SK-N-SH (cell line): ENCODE measurements around the gene STK17B. TPM values are rescaled to one million over a fixed set of nuclear protein-coding genes. Genes with fewer than 3 reads are reported as not detected.

Experiments used
- CTCF ChIA-PET: fragments of 300-600, 350-600 bp; formaldehyde crosslinking; extraction: SDS; loops from one replicate; lab custom pipeline; 2021; lab: Yijun Ruan, JAX
- POLR2A ChIA-PET: fragments of 350-600 bp; sonication (Branson Sonifier 250); formaldehyde crosslinking; extraction: SDS; loops from one replicate; lab custom pipeline; 2020; ENCODE audit warnings: antibody characterized with exemption, inconsistent platforms; lab: Yijun Ruan, JAX
- DNase-seq: peaks from one replicate; pipeline ENCODE4 v3.0.0; 2012
- H2AFZ ChIP-seq: fragments of 200-600 bp; sonication (generic); 2 replicates; pipeline ENCODE4 v1.8.1; 2016; ENCODE audit warnings: antibody characterized with exemption, mild to moderate bottlenecking, low read depth
- H3F3A ChIP-seq: fragments of 200-600 bp; sonication (generic); replicated peaks from 2 replicates; pipeline ENCODE3; 2016; ENCODE audit warnings: antibody characterized with exemption, mild to moderate bottlenecking; ENCODE audit not compliant: insufficient read depth
- H3K27ac ChIP-seq, 2 experiments: fragments of 200-500 bp in 1 of 2; fragments of 200-600 bp in 1 of 2; sonication (Bioruptor generic) in 1 of 2; sonication (generic), shearing (Covaris generic) in 1 of 2; 2 replicates each; pipeline versions ENCODE4 v1.5.1 to v1.6.1; 2014 to 2016; ENCODE audit warnings: low read depth in 2 of 2, inconsistent platforms in 1 of 2, low read length in 1 of 2, mild to moderate bottlenecking in 1 of 2, mixed read lengths in 1 of 2
- H3K27me3 ChIP-seq: fragments of 200-600 bp; sonication (generic), shearing (Covaris generic); 2 replicates; pipeline ENCODE4 v1.6.1; 2016; ENCODE audit warnings: mixed run types; ENCODE audit not compliant: insufficient read depth
- H3K36me3 ChIP-seq, 2 experiments: fragments of 200-500 bp in 1 of 2; fragments of 200-600 bp in 1 of 2; sonication (Bioruptor generic) in 1 of 2; sonication (generic) in 1 of 2; replicated peaks in 1 of 2; 2 replicates each; pipeline versions ENCODE3 to v1.5.1; 2014 to 2016; ENCODE audit warnings: low read length in 1 of 2, mild to moderate bottlenecking in 1 of 2; ENCODE audit not compliant: insufficient read depth in 2 of 2, control insufficient read depth in 1 of 2
- H3K4me1 ChIP-seq, 2 experiments: fragments of 200-500 bp in 1 of 2; fragments of 200-600 bp in 1 of 2; sonication (Bioruptor generic) in 1 of 2; sonication (generic), shearing (Covaris generic) in 1 of 2; 2 replicates each; pipeline versions ENCODE4 v1.5.1 to v1.6.1; 2014 to 2016; ENCODE audit warnings: low read depth in 1 of 2, low read length in 1 of 2, mixed run types in 1 of 2; ENCODE audit not compliant: insufficient read depth in 2 of 2, control insufficient read depth in 1 of 2
- H3K4me2 ChIP-seq: fragments of 200-600 bp; sonication (generic), shearing (Covaris generic); 2 replicates; pipeline ENCODE4 v1.6.1; 2017; ENCODE audit warnings: mixed run types
- H3K4me3 ChIP-seq, 2 experiments: fragments of 200-500 bp in 1 of 2; fragments of 200-600 bp in 1 of 2; sonication (Bioruptor generic) in 1 of 2; sonication (generic), shearing (Covaris generic) in 1 of 2; 2 replicates each; pipeline versions ENCODE4 v1.5.1 to v1.8.1; 2014 to 2016; ENCODE audit warnings: low read depth in 2 of 2, inconsistent platforms in 1 of 2, low read length in 1 of 2, mild to moderate bottlenecking in 1 of 2, mixed read lengths in 1 of 2, moderate library complexity in 1 of 2
- H3K79me2 ChIP-seq: fragments of 200-600 bp; sonication (generic); 2 replicates; pipeline ENCODE4 v1.8.1; 2017; ENCODE audit warnings: mild to moderate bottlenecking; ENCODE audit not compliant: insufficient read depth
- H3K9ac ChIP-seq: fragments of 200-600 bp; sonication (generic); 2 replicates; pipeline ENCODE4 v1.6.1; 2017; ENCODE audit warnings: mixed run types
- H3K9me2 ChIP-seq: fragments of 200-600 bp; sonication (generic); 2 replicates; pipeline ENCODE4 v1.6.1; 2017; ENCODE audit warnings: mixed run types
- H3K9me3 ChIP-seq: fragments of 200-600 bp; sonication (generic); 2 replicates; pipeline ENCODE4 v1.6.1; 2017; ENCODE audit warnings: mixed run types, mild to moderate bottlenecking, moderate library complexity
- H4K20me1 ChIP-seq: fragments of 200-600 bp; sonication (generic); 2 replicates; pipeline ENCODE4 v1.6.1; 2017; ENCODE audit warnings: mild to moderate bottlenecking, mixed run types; ENCODE audit not compliant: insufficient read depth
- CTCF ChIP-seq: fragments of 200-600 bp; sonication (generic); IDR thresholded peaks from 2 replicates; pipeline ENCODE4 v1.6.1; 2017; ENCODE audit warnings: antibody characterized with exemption, mild to moderate bottlenecking, moderate library complexity
- ELF1 ChIP-seq: IDR thresholded peaks from 2 replicates; pipeline ENCODE4 v1.4.0; 2012
- FOXJ3 ChIP-seq: sonication (generic); formaldehyde crosslinking; IDR thresholded peaks from 2 replicates; pipeline ENCODE4 v1.5.1; 2020; ENCODE audit warnings: mild to moderate bottlenecking, missing genetic modification reagents
- FOXM1 ChIP-seq: IDR thresholded peaks from 2 replicates; pipeline ENCODE4 v1.4.0; 2012; ENCODE audit warnings: low read depth, mild to moderate bottlenecking
- GATA2 ChIP-seq: sonication (generic); formaldehyde crosslinking; IDR thresholded peaks from 2 replicates; pipeline ENCODE4 v1.5.0; 2020; ENCODE audit warnings: mild to moderate bottlenecking, missing genetic modification reagents
- IRF3 ChIP-seq: fragments of 150-350 bp; IDR thresholded peaks from 2 replicates; pipeline ENCODE4 v1.6.1; 2016; ENCODE audit warnings: mild to moderate bottlenecking, low read depth, low read length
- MXI1 ChIP-seq: IDR thresholded peaks from 2 replicates; pipeline ENCODE4 v1.6.1; 2012; ENCODE audit warnings: mild to moderate bottlenecking, low read depth, low read length, improper control_type of control experiment
- NFIC ChIP-seq: IDR thresholded peaks from 2 replicates; pipeline ENCODE4 v1.4.0; 2012; ENCODE audit warnings: borderline replicate concordance
- RAD21 ChIP-seq: IDR thresholded peaks from 2 replicates; pipeline ENCODE4 v1.6.1; 2012; ENCODE audit warnings: mild to moderate bottlenecking, low read length
- RXRA ChIP-seq: IDR thresholded peaks from 2 replicates; pipeline ENCODE4 v1.4.0; 2012; ENCODE audit warnings: low read depth, mild to moderate bottlenecking, borderline replicate concordance
- SIN3A ChIP-seq: IDR thresholded peaks from 2 replicates; pipeline ENCODE4 v1.6.1; 2012; ENCODE audit warnings: low read depth, mild to moderate bottlenecking, low read length, moderate library complexity, borderline replicate concordance
- SMC3 ChIP-seq: IDR thresholded peaks from 2 replicates; pipeline ENCODE4 v1.6.1; 2012; ENCODE audit warnings: low read depth, low read length, improper control_type of control experiment
- TEAD4 ChIP-seq: IDR thresholded peaks from 2 replicates; pipeline ENCODE4 v1.4.0; 2012; ENCODE audit warnings: mild to moderate bottlenecking, borderline replicate concordance; ENCODE audit not compliant: insufficient read depth
- USF1 ChIP-seq: IDR thresholded peaks from 2 replicates; pipeline ENCODE4 v1.4.0; 2012; ENCODE audit warnings: low read depth, borderline replicate concordance
- WGBS: methylation state at CpG from one replicate; pipeline ENCODE4 v1.1.6; 2017; ENCODE audit warnings: low lambda C conversion rate; 5-methylcytosine and 5-hydroxymethylcytosine counted together
- polyA plus RNA-seq, 3 experiments: library from polyadenylated mRNA; depleted of rRNA; stranded (reverse); fragments of >200 nt; gene quantifications; 2 replicates each; pipeline ENCODE4 v1.2.3, GENCODE V29; 2012

STK17B gene
- polyA plus RNA-seq, 1 of the 3 experiments (the other 2 are of a cell fraction) = 5.1 TPM

- Histone ChIP-seq H3K36me3 (peaks cover 0 to 75% of the 10 kb centered on the region in 2 experiments), H3F3A (peaks cover 4% of the 10 kb centered on the region), H3K9me2 (no peaks in the 10 kb centered on the region), H3K4me1 (peaks cover 0 to 9% of the 10 kb centered on the region in 2 experiments), H2AFZ (no peak overlapping the region), H3K4me2 (no peak overlapping the region), H3K79me2 (no peaks in the 10 kb centered on the region), H3K4me3 (no peak overlapping the region), H3K9me3 (no peaks in the 10 kb centered on the region), H3K9ac (no peak overlapping the region), H3K27me3 (no peaks in the 10 kb centered on the region), H4K20me1 (no peaks in the 10 kb centered on the region), H3K27ac (peak overlapping the region; percentile 12 to 16; a peak in 2 of 4 replicates)
- ChIA-PET CTCF (no interaction called here), POLR2A (no interaction called here)
- 93% methylated on average over 1 of the region's 1 CpG for WGBS
- DNase-seq = no peak
- TF ChIP-seq RAD21 (no peak), SIN3A (no peak), NFIC (no peak), ELF1 (no peak)
These were observed 35.4 kb upstream of the STK17B start for GRCh38 chr2:196206804-196207203.

- Histone ChIP-seq H3K4me1 (peaks cover 0 to 6% of the 10 kb centered on the region in 2 experiments), H3F3A (peaks cover 4% of the 10 kb centered on the region), H3K27ac (peak overlapping the region in 1 of 2 experiments; percentile 12; a peak in 2 of 4 replicates), H3K27me3 (no peaks in the 10 kb centered on the region), H3K36me3 (peaks cover 0 to 82% of the 10 kb centered on the region in 2 experiments)
- POLR2A ChIA-PET = no interaction called here
- no peak for TF ChIP-seq GATA2 (CRISPR knock-in tag)
- no peak for TF ChIP-seq FOXJ3
- TF ChIP-seq, all 33 proteins: peak for 0
- Histone ChIP-seq H3K9me3 (no peaks in the 10 kb centered on the region), H3K4me3 (no peak overlapping the region), H4K20me1 (no peaks in the 10 kb centered on the region), H3K9ac (no peak overlapping the region), H3K9me2 (no peaks in the 10 kb centered on the region), H3K79me2 (no peaks in the 10 kb centered on the region), H2AFZ (no peak overlapping the region), H3K4me2 (no peak overlapping the region)
- no peak for DNase-seq
- CTCF ChIA-PET = interaction anchor here (0.6 to 1.9 kb wide), 2 partner anchors 128 to 247 kb away, joined by 3 to 9 read pairs; no protein-coding TSS in a partner anchor
These were observed 34.6 kb upstream of the STK17B start for GRCh38 chr2:196205881-196206435.

DNA sequence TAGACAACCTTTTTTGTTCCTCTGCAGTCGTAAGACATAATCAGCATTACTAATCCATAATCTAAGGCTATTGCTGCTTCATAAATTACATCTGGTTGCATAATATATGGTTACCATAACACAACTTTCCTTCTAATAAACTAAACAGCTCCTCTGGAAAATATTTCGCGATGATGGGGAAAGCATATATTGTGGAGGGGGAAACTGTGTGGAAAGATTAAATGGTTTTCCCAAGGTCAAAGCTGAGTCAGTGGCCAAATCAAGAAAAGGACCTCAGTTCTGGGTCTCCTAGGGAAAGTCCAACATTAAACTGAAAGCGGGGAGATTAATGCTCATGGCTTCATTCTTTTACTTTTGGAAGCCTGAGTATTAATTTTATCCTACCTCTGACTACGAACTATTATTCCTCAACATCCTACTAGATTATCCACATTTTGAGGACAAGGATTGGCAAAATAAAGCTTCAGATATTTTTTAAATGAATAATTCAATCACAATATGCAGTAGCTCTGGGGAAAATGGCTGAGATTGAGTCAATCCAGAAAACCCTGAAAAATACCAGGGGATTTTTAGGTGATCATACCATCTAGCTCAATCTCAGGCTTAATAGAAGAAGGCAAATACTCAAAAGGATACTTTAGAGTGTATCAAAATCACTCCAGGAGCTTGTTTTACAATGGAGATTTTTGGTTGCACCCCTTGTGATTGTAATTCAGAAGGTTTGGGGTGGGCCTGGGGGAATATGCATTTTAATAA, 33.8 kb upstream of the STK17B start:
- H3K4me2 ChIP-seq = no peak overlapping the region
- peaks cover 0 to 90% of the 10 kb centered on the region in 2 experiments for H3K36me3 ChIP-seq
- no peaks in the 10 kb centered on the region for H3K27me3 ChIP-seq
- no peaks in the 10 kb centered on the region for H4K20me1 ChIP-seq
- ChIA-PET CTCF (interaction anchor here (0.6 to 1.9 kb wide), 2 partner anchors 15 to 127 kb away, joined by 3 to 9 read pairs; no protein-coding TSS in a partner anchor), POLR2A (no interaction called here)
- no peak overlapping the region; a peak in 2 of 4 replicates for H3K27ac ChIP-seq
- no peaks in the 10 kb centered on the region for H3K9me3 ChIP-seq
- peaks cover 0 to 6% of the 10 kb centered on the region in 2 experiments for H3K4me1 ChIP-seq
- H3K9me2 ChIP-seq = no peaks in the 10 kb centered on the region
- 94% methylated on average over 5 of the region's 5 CpGs for WGBS
- no peaks in the 10 kb centered on the region; the same call in 1 of the 2 replicates for H3K79me2 ChIP-seq
- no peak for DNase-seq
- no peak overlapping the region for H3K9ac ChIP-seq
- no peak overlapping the region for H3K4me3 ChIP-seq
- no peak overlapping the region for H2AFZ ChIP-seq
- peaks cover 8% of the 10 kb centered on the region for H3F3A ChIP-seq
- TF ChIP-seq FOXM1 = no peak
- TF ChIP-seq NFIC = no peak
- TF ChIP-seq USF1 = no peak
- TF ChIP-seq IRF3 = no peak
- TF ChIP-seq MXI1 = no peak
- TF ChIP-seq RXRA = no peak
- TF ChIP-seq TEAD4 = no peak
- no peak for TF ChIP-seq FOXJ3
- TF ChIP-seq SIN3A = no peak
- TF ChIP-seq CTCF = no peak
- no peak for TF ChIP-seq SMC3
